A549 (cell line): ENCODE results near the gene RHEBL1.

Experiments used
- BHLHE40 ChIP-seq: IDR thresholded peaks from 2 replicates; pipeline ENCODE4 v1.6.1; 2012; ENCODE audit warnings: low read depth, low read length, inconsistent platforms
- CHD2 ChIP-seq: fragments of 150-350 bp; IDR thresholded peaks from 2 replicates; pipeline ENCODE4 v1.6.1; 2014; ENCODE audit warnings: low read length; ENCODE audit not compliant: partially characterized antibody
- JUNB ChIP-seq: fragments of >200 bp; sonication (Bioruptor Twin); formaldehyde crosslinking; IDR thresholded peaks from 2 replicates; pipeline ENCODE4 v1.6.1; 2016
- KDM5A ChIP-seq: fragments of 200-600 bp; sonication (generic); IDR thresholded peaks from 2 replicates; pipeline ENCODE4 v1.6.1; 2016; ENCODE audit warnings: antibody characterized with exemption, mild to moderate bottlenecking
- MAZ ChIP-seq: fragments of 150-350 bp; IDR thresholded peaks from 2 replicates; pipeline ENCODE4 v1.6.1; 2014; ENCODE audit warnings: antibody characterized with exemption, low read depth, low read length, borderline replicate concordance
- MYC ChIP-seq: IDR thresholded peaks from 2 replicates; pipeline ENCODE4 v1.6.1; 2012; ENCODE audit warnings: mild to moderate bottlenecking, inconsistent platforms, low read length, improper control_type of control experiment, borderline replicate concordance
- POLR2A ChIP-seq: IDR thresholded peaks from 2 replicates; pipeline ENCODE4 v1.6.1; 2012; ENCODE audit warnings: mild to moderate bottlenecking, low read length
- RAD21 ChIP-seq, 2 experiments: fragments of >200 bp in 1 of 2; sonication (Bioruptor Twin) in 1 of 2; formaldehyde crosslinking in 1 of 2; IDR thresholded peaks in 1 of 2; conservative IDR thresholded peaks in 1 of 2; 2 replicates in 1 of 2; 3 replicates in 1 of 2; pipeline ENCODE4 v1.6.1; 2012 to 2018; ENCODE audit warnings: inconsistent platforms in 1 of 2
- TF ChIP-seq, protein P1 (sequence below): fragments of >200 bp; sonication (Bioruptor Twin); formaldehyde crosslinking; IDR thresholded peaks from 3 replicates; pipeline ENCODE4 v1.5.1; 2016

GRCh38 chr12:49018261-49019119 lies 51.3 kb downstream of the RHEBL1 start, which contains the start of gene PRKAG1:
- TF ChIP-seq, protein P1, sequence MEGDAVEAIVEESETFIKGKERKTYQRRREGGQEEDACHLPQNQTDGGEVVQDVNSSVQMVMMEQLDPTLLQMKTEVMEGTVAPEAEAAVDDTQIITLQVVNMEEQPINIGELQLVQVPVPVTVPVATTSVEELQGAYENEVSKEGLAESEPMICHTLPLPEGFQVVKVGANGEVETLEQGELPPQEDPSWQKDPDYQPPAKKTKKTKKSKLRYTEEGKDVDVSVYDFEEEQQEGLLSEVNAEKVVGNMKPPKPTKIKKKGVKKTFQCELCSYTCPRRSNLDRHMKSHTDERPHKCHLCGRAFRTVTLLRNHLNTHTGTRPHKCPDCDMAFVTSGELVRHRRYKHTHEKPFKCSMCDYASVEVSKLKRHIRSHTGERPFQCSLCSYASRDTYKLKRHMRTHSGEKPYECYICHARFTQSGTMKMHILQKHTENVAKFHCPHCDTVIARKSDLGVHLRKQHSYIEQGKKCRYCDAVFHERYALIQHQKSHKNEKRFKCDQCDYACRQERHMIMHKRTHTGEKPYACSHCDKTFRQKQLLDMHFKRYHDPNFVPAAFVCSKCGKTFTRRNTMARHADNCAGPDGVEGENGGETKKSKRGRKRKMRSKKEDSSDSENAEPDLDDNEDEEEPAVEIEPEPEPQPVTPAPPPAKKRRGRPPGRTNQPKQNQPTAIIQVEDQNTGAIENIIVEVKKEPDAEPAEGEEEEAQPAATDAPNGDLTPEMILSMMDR: peak; percentile 59
- TF ChIP-seq CHD2 (no peak), KDM5A (no peak), RAD21 (conservative IDR thresholded peaks at IDR 0.05 in 1 of 2, IDR thresholded peaks at IDR 0.05 in 1 of 2) (peak; percentile 18 to 28; a peak in 1 of 5 replicates), JUNB (no peak), MAZ (peak; percentile 87), MYC (no peak), BHLHE40 (no peak), POLR2A (peak; percentile 77)
